Fibroblast of peridontal ligament (primary cell): ENCODE data around the gene RPL22.

Source experiments
- DNase-seq: peaks from one replicate; pipeline ENCODE4 v3.0.0-alpha.2; 2010; ENCODE audit errors: extremely low read depth

The RPL22 gene

GRCh38 chr1:6172549-6172948 lies 26.8 kb downstream of the RPL22 start:
- no peak for DNase-seq

DNA sequence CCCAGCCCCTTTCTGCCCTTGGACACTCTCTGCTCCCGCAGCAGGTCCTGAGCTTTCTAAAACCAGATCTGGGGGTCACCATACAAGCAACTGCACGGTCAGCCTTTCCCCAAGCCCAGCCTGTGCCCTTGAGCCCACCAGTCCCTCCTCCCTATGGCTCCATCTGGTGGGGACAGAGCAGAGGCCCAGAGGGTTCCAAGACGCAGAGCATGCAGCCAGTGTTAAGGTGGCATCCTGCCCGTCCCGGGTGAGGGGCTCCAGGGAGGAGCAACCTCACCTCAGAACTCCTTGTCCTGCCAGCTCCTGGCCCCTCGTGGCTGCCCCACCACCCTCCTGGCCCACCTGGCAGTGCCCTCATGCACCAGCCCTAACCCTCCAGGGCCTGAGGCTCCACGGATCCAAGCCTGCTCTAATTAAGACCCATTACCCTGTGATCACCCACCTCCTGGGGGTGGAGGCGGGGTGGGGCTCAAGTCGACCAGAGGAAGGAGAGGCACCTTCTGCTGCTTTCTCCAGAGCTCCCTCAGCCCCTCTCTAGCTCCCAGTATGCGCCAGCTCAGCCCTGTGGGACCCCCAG lies 27.8 kb downstream of the RPL22 start:
- DNase-seq = no peak

DNA sequence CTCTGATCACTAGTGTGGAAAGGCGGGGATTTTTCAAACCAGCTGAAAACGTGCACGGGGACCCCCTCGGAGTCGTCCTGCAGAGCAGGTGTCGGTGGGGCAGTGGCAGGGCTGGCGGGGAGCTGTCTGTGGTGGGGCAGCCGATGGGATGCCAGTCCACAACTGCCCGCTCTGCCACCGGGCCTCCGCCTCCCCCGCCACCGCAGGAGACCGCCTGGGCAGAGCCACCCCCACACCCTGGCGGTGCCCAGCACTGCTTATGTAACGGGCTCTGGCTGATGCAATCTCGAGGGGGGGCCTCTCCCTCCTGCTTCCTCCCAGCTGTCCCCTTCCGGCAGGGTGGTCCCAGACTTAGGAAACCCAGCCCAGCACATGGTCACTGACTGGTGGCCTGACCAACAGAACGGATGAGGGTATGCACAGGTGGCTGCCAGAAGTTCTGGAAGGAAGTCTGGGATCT lies 28.6 kb downstream of the RPL22 start:
- no peak for DNase-seq

GRCh38 chr1:6170116-6170741 lies 29.2 kb downstream of the RPL22 start:
- no peak for DNase-seq

DNA sequence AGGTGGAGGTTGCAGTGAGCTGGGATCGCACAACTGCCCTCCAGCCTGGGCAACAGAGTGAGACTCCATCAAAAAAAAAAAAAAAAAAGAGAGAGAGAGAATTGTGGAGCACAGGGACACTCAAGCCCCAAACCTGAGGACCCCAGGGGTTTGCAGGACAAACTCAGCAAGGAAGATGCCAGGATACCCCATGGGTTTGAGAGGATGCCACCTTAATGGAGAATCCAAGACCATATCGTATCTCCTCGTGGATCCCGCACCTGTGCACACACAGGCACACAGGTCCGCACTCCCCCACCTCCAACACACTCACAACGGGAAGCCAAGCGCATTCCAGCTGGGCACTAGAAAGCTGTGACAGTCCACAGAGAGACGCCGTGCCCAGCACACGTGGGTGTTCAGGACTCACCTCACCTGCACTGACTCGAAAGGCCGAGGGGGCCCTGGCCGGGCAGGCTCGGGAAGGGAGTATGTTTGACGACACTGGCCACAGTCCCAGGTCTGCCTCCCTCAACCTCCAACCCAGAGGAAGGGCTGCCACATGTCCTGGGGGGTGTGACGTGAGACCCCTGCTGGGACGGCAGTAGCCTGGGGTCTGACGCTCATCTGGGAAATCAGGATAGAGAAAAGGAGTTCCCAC lies 30.3 kb downstream of the RPL22 start:
- no peak for DNase-seq

- no peak for DNase-seq
Measured at GRCh38 chr1:6167391-6168303, 31.7 kb downstream of the RPL22 start.

DNA sequence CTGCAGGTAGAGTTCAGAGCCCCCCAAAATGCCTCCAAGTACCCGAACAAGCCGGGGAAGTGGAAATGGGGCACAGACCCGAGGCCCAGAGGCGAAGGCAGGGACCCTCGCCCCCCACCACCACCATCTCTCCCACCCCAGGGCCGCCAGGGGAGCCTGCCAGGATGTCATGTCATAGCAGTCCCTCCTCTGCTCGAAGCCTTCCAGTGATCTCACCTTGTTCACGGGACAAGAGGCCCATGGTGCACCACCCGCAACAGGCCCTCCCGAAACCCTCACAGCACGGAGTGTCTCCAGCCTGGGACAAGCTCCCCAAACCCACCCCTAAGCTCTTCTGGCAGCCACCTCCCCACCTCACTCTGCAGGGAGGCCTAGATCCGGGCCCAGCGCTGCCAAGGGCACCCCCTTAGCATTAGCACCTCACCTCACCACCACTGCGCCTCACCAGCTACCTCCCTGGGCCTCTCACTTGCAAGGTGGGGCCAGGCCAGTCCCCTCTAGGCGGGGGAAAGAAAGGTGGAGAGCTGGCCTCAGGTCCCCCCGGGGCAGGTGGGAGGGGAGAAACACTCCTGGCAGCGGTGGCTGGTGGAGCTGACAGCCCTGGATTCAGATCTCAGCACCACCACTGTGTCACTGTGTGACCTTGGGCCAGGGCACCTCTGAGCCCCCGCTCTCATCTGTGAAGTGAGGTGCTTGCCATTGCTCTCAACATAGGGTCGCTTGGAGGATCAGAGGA lies 32.6 kb downstream of the RPL22 start:
- no peak for DNase-seq

DNA sequence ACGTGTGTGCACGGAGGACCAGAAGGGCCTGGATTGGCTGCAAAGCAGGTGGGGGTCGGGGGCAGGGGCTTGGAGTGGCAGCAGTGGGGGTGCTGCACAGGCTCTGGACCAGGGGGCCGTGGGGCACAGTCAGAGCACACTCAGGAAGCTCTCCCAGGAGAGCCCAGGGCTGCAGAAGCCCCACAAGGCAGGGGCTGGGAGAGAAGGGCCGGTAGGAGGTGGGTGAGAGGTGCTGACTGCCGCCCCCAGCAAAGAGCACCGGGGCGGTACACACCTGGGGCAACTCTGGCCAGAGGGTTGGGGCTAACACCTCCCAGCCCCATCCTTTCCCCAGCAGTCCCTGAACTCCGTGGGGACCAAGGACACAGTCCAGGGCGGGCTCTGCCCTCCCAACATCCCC lies 33.2 kb downstream of the RPL22 start:
- DNase-seq = no peak

DNA sequence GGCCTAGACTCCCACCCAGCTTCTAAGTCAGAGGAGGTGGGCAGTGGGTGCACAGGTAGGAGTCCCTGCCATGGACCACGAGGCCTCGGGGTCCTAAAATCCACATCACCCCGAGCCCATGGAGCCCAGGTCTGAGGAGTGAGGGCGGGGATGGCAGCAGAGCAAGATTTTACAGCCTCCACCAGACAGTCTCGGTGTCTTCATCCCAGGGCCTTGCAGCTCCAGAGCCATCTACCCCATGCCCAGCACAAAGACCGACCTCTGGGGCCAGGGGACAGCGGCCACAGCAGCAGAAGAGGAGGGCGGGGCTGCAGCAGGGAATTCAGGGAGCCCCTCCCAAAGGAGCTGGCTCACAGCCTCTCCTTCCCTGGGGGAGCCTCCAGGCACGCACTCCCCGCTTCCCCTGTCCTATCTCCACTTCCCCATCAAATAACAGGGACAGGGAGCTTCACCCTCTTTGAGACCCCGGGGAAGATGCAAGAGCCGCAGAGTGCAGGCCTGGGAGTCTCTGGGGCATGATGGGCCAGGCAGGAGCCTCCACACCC lies 33.9 kb downstream of the RPL22 start:
- DNase-seq = no peak

DNA sequence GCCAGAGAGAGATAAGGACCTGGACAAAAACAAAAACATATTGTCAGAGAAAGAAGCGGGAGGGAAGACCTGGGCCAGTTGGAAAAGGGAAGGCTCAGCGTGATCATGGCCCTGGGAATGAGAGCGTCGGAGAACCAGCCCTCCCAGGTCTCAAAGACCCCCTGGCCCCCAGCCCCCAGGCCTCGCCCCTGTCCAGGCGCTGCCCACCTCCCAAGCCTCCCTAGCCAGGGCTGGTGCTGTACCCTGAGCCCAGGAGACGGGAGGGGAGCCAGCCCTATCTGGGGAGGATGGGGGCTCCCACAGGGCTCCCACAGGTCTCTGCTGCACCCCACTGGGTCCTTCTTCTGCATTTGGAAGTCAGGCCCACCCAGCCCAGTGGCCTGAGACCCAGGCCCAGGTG lies 34.4 kb downstream of the RPL22 start:
- no peak for DNase-seq

- DNase-seq = no peak
Measured at GRCh38 chr1:6163973-6164617, 35.3 kb downstream of the RPL22 start.

DNA sequence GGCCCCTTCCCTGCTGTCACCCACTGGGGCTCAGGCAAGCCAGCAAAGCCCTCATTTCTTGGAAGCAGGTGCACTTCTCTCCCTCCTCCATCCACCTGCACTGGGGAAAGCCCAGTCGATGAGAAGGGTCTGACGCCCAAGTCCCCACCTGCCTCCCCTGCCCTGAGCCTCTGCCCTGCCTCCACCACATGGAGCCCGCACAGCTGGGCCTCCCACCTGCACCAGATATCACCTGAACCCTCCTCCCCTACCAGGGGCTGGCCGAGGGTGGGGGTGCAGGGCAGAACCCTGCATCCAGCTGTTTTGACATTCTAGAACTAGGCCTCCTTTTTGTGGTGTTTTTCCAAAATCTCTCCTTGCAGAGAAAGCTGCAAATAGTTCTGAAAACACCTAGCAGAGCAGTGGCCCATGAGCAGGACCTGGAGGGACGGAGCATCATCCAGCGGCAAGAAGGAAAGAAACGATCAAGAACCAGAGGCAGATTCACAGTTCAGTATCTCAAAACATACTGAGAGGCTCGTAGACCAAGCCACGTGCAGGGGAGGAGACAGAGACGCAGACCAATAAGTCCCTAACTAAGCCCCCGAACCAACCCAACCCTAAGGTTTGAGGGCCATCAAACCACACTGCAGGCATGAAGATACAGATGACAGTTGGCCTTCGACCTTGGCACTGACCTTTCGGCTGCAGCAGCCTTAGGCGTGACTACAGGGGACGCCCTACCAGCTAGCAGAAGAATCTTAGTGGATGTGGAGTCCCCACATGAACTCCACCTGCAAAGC lies 36.0 kb downstream of the RPL22 start:
- no peak for DNase-seq

DNA sequence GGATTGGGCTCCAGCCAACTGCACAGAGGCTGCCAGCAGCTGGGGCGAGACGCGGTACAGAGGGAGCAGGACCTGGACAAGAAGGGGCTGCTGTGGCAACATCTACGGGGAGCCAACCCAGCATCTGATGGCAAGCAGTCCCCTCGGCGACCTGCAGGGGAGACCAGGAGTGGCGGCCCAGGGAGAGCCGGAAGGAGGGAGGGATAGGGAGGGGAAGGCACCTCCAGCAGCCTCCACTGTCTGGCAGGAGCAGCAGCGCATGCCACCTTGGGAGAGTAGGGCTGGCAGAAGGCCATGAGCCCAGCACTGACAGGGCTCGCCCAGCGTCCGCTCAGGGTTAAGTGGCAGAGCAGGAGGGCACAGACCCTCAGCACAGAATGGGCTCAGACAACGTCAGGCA lies 36.6 kb downstream of the RPL22 start:
- no peak for DNase-seq

DNA sequence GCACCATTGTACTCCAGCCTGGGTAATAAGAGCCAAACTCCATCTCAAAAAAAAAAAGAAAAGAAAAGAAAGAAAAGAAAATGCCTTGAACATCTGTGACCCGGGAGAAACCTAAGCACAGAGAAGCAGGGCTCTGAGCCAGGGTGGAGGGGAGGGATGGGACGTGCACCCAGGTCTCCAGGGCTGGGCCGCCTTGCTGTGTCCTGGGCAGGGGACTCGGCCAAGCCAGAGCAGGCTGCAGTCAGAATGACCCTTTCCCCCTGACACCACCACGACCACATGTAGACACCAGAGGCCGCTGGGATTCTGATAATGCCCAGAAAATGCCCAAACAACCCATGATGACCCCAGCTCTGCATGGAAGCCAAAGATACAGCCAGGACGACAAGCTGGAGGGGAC lies 37.1 kb downstream of the RPL22 start:
- no peak for DNase-seq

DNA sequence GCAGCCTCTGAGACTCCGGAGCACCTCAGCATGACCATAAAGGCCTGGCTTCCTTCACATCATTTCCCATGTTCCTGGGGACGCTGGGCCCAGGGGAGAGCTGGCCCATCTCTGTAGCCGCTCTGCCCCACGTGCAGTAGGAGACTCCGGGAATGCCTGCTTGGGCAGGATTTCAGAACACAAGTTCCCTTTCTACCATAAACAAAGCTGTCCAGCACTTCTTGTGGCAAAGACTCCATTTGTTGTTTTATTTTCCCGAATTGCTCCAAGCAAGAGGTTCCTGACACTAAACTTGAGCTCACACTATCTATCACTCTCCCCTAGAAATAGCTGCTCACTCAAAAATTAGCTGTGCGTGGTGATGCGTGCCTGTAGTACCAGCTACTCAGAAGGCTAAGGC lies 41.2 kb downstream of the RPL22 start:
- no peak for DNase-seq

GRCh38 chr1:6157528-6158174 lies 41.7 kb downstream of the RPL22 start:
- no peak for DNase-seq

GRCh38 chr1:6157132-6157527 lies 42.3 kb downstream of the RPL22 start:
- no peak for DNase-seq

DNA sequence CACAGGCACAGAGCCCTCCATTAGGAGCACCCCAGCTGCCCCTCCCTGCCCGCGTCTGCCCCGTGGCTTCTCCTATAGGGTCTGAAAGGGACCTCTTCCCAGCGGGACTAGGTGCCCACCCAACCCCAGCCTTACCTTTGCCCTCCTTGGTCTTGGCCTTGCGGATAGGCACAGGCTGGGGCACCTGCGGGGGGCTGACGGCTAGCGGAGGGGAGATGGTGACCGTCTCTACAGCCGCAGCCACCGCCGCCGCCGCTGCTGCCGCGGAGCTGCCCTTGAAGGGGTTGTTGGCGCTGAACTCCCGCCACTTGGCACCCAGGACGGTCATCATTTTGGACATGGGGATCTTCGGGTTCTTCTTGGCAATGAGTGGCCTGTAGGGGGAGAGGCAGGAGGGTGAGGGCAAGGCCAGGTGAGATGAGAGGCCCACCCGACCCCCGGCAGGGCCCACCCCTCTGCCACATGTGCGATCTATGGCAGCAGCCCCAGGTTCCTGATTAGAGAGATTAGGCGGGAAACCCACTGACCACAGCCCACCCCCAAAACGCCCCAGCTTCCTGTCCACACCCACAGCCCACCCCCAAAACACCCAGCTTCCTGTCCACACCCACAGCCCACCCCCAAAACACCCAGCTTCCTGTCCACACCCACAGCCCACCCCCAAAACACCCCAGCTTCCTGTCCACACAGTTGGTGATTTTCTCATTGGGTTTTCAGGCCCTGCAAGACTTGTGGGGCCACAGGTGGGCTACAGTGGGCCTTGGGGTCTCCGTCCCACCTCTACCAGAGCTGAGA lies 44.7 kb downstream of the RPL22 start:
- no peak for DNase-seq

DNA sequence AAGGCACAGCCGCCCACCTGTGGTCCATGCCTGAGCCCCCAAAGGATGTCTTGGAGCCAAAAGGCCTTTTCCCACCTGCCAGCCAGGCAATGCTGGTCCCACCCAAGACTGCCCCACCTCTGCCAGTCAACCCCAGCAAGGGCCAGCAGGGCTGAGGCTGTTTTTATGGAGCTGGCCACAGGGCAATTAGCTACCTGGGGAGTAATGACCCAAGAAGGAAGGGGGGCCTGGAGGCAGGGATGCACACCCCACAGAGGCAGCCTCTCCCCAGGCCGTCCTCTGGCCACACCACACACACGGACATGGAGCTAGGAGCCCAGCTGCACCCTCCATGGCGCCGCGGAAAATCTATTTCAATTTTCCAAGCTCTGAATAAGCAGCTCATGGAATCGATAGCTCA lies 46.5 kb downstream of the RPL22 start:
- no peak for DNase-seq
